Chondrocyte (in vitro differentiated cells): Measurements from ENCODE around the gene MYDGF. TPM values are rescaled to one million over a fixed set of nuclear protein-coding genes. Genes with fewer than 3 reads are reported as not detected.
A peak's percentile ranks its signal among the peaks of the same experiment; 100 is the strongest.

Experiments
- DNase-seq: peaks from one replicate; pipeline ENCODE4 v3.0.0; 2021; ENCODE audit warnings: mixed read lengths, low spot score
- H3K27ac Mint-ChIP-seq: one replicate; pipeline ENCODE4 v1.8.0; 2021; ENCODE audit warnings: mild to moderate bottlenecking, moderate library complexity, mixed read lengths; ENCODE audit not compliant: unreplicated experiment
- H3K27me3 Mint-ChIP-seq: 2 replicates; pipeline ENCODE4 v1.8.0; 2021; ENCODE audit warnings: low read depth, mixed read lengths
- H3K36me3 Mint-ChIP-seq: 2 replicates; pipeline ENCODE4 v1.8.0; 2021; ENCODE audit warnings: low read depth, mixed read lengths
- H3K4me1 Mint-ChIP-seq: 2 replicates; pipeline ENCODE4 v1.8.0; 2021; ENCODE audit warnings: low read depth, mild to moderate bottlenecking, mixed read lengths
- H3K4me3 Mint-ChIP-seq: one replicate; pipeline ENCODE4 v1.8.0; 2021; ENCODE audit warnings: mild to moderate bottlenecking, moderate library complexity, mixed read lengths; ENCODE audit not compliant: unreplicated experiment
- H3K9me3 Mint-ChIP-seq: 2 replicates; pipeline ENCODE4 v1.8.0; 2021; ENCODE audit warnings: low read depth, mixed read lengths
- CTCF ChIP-seq: fragments of 200-600 bp; sonication (generic); IDR thresholded peaks from 2 replicates; pipeline ENCODE4 v1.5.0; 2021; ENCODE audit warnings: antibody characterized with exemption, mild to moderate bottlenecking, moderate library complexity
- total RNA-seq: library from RNA; stranded (reverse); gene quantifications from 3 replicates; pipeline ENCODE4 v1.2.1, GENCODE V29; 2021

MYDGF gene
- total RNA-seq, 1 donor from 2014 or later, result 124 TPM

DNA sequence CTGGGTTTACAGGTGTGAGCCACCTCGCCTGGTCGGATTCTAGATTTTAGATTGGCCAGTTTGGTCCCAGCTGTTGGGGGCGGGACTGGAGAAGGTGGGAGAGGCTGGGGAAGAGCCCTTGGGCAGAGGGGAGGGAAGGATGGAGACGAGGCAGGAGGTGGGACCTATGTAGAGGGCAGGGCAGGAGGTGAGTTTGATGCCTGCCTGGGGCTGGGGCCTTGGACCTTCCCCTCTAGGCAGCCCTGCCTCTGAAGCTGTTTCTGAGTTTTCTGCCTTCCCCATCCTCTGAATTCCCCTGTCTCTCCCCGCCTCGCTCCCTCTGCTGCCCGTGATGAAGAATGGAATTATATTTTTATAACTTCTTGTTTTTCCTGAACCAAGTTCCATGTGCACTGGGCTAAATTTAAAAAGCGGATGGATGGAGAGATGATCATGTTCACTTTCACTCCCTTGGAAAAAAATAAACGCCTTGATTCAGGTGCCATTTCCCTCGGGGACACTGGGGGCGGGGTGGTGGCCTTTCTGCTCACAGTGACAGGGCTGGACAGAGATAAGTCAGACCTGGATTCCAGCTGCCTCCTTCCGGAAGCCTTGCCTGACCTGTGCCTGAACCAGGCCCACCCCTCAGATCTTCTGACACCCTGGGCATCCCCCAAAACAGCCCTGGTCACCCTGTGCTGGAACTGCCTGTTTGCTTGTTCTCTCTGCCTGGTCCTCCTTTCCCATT, 47.3 kb downstream of the MYDGF start:
- no peak for DNase-seq
- peak; percentile 61 for TF ChIP-seq CTCF
- no peaks in the 10 kb centered on the region for H3K9me3 Mint-ChIP-seq
- H3K27me3 Mint-ChIP-seq, result peaks cover 9% of the 10 kb centered on the region
- H3K36me3 Mint-ChIP-seq, result no peaks in the 10 kb centered on the region
- no peaks in the 10 kb centered on the region for H3K4me1 Mint-ChIP-seq
- H3K4me3 Mint-ChIP-seq, result no peak overlapping the region
- no peak overlapping the region for H3K27ac Mint-ChIP-seq

- DNase-seq, result no peak
- no peaks in the 10 kb centered on the region for H3K9me3 Mint-ChIP-seq
- no peaks in the 10 kb centered on the region for H3K36me3 Mint-ChIP-seq
- peaks cover 15% of the 10 kb centered on the region for H3K27me3 Mint-ChIP-seq
- no peak for TF ChIP-seq CTCF
- H3K4me3 Mint-ChIP-seq, result no peak overlapping the region
- H3K27ac Mint-ChIP-seq, result no peak overlapping the region
- no peaks in the 10 kb centered on the region for H3K4me1 Mint-ChIP-seq
Observed at GRCh38 chr19:4620675-4621074, 49.5 kb downstream of the MYDGF start.

GRCh38 chr19:4619668-4620294, 50.4 kb downstream of the MYDGF start:
- no peak overlapping the region for H3K4me3 Mint-ChIP-seq
- peaks cover 15% of the 10 kb centered on the region for H3K27me3 Mint-ChIP-seq
- no peak for DNase-seq
- no peak for TF ChIP-seq CTCF
- H3K4me1 Mint-ChIP-seq, result no peaks in the 10 kb centered on the region
- H3K9me3 Mint-ChIP-seq, result no peaks in the 10 kb centered on the region
- H3K27ac Mint-ChIP-seq, result no peak overlapping the region
- no peaks in the 10 kb centered on the region for H3K36me3 Mint-ChIP-seq

- H3K9me3 Mint-ChIP-seq, result peaks cover 3% of the 10 kb centered on the region
- no peak overlapping the region for H3K4me3 Mint-ChIP-seq
- DNase-seq, result no peak
- H3K36me3 Mint-ChIP-seq, result no peaks in the 10 kb centered on the region
- H3K4me1 Mint-ChIP-seq, result no peaks in the 10 kb centered on the region
- H3K27me3 Mint-ChIP-seq, result peaks cover 15% of the 10 kb centered on the region
- no peak overlapping the region for H3K27ac Mint-ChIP-seq
- no peak for TF ChIP-seq CTCF
Observed at GRCh38 chr19:4618019-4618418, 52.1 kb downstream of the MYDGF start.

GRCh38 chr19:4613254-4613751, 56.8 kb downstream of the MYDGF start:
- Mint-ChIP-seq H3K36me3 (no peaks in the 10 kb centered on the region), H3K4me3 (no peak overlapping the region), H3K27ac (no peak overlapping the region), H3K4me1 (peaks cover 11% of the 10 kb centered on the region), H3K9me3 (peaks cover 3% of the 10 kb centered on the region), H3K27me3 (peaks cover 21% of the 10 kb centered on the region)
- no peak for DNase-seq
- TF ChIP-seq CTCF, result no peak
